ENCODE measurements around the gene GABBR2. TPM values are rescaled to one million over a fixed set of nuclear protein-coding genes. Genes with fewer than 3 reads are reported as not detected.
"Not testable (repeated sequence)": the region's sequence is repeated elsewhere in the genome, so short reads cannot be mapped to it uniquely, and the experiment has no call there.

Gene GABBR2
- total and polyA plus RNA-seq, 8 donors, result 0.41 to 2.3 (median 0.79) TPM

- DNase-seq (no peak), ATAC-seq (no peak)
- H3K27me3 ChIP-seq, result peaks cover 0 to 8% of the 10 kb centered on the region in 2 donors
- TF ChIP-seq CTCF (IDR thresholded peaks at IDR 0.05), result no peak
- intact Hi-C loops (cut with DNase I), result no loop called here
- H3K27ac ChIP-seq, result no peak overlapping the region
- no peak overlapping the region for H3K4me3 ChIP-seq
- H3K36me3 ChIP-seq, result no peaks in the 10 kb centered on the region
- no peaks in the 10 kb centered on the region for H3K9me3 ChIP-seq
- H3K4me1 ChIP-seq, result no peaks in the 10 kb centered on the region
Observed at GRCh38 chr9:98276907-98277469, 431.7 kb downstream of the GABBR2 start.

- intact Hi-C loops (cut with DNase I), result no loop called here
- H3K27me3 ChIP-seq, result peaks cover 0 to 8% of the 10 kb centered on the region in 2 donors
- DNase-seq (no peak), ATAC-seq (no peak)
- no peak for TF ChIP-seq CTCF (IDR thresholded peaks at IDR 0.05)
- H3K36me3 ChIP-seq, result no peaks in the 10 kb centered on the region
- no peak overlapping the region for H3K27ac ChIP-seq
- H3K4me1 ChIP-seq, result no peaks in the 10 kb centered on the region
- no peak overlapping the region for H3K4me3 ChIP-seq
- no peaks in the 10 kb centered on the region for H3K9me3 ChIP-seq
Observed at GRCh38 chr9:98275159-98275558, 433.6 kb downstream of the GABBR2 start.

- TF ChIP-seq CTCF (IDR thresholded peaks at IDR 0.05), result no peak
- Histone ChIP-seq H3K27me3 (peaks cover 0 to 2% of the 10 kb centered on the region in 2 donors), H3K9me3 (no peaks in the 10 kb centered on the region), H3K36me3 (no peaks in the 10 kb centered on the region), H3K27ac (no peak overlapping the region), H3K4me3 (no peak overlapping the region), H3K4me1 (no peaks in the 10 kb centered on the region)
- intact Hi-C loops (cut with DNase I), result no loop called here
- DNase-seq (no peak), ATAC-seq (no peak)
Observed at GRCh38 chr9:98272083-98272482, 436.7 kb downstream of the GABBR2 start.

- Histone ChIP-seq H3K9me3 (no peaks in the 10 kb centered on the region), H3K36me3 (no peaks in the 10 kb centered on the region), H3K27me3 (no peaks in the 10 kb centered on the region), H3K27ac (no peak overlapping the region), H3K4me3 (no peak overlapping the region), H3K4me1 (no peaks in the 10 kb centered on the region)
- DNase-seq, result no peak
- intact Hi-C loops (cut with DNase I), result no loop called here
- TF ChIP-seq CTCF (IDR thresholded peaks at IDR 0.05), result no peak
- ATAC-seq, result no peak
Observed at GRCh38 chr9:98271479-98271878, 437.3 kb downstream of the GABBR2 start.

- ATAC-seq; H3K27ac ChIP-seq; H3K9me3 ChIP-seq; DNase-seq; H3K4me3 ChIP-seq; H3K27me3 ChIP-seq; intact Hi-C loops (cut with DNase I); H3K36me3 ChIP-seq; H3K4me1 ChIP-seq: not testable (repeated sequence)
Observed at GRCh38 chr9:98270284-98270683, 438.5 kb downstream of the GABBR2 start.

GRCh38 chr9:98269652-98270051, 439.1 kb downstream of the GABBR2 start:
- H3K9me3 ChIP-seq, H3K27me3 ChIP-seq, H3K4me1 ChIP-seq, DNase-seq, H3K36me3 ChIP-seq, ATAC-seq, H3K4me3 ChIP-seq, H3K27ac ChIP-seq: not testable (repeated sequence)
- intact Hi-C loops (cut with DNase I), result loop anchor here in 1 of 2 donors (10.0 kb wide), 1 partner anchor 195 kb away; no protein-coding TSS in a partner anchor

- not testable (repeated sequence) for H3K36me3 ChIP-seq, ATAC-seq, H3K27ac ChIP-seq, H3K27me3 ChIP-seq, DNase-seq, H3K4me1 ChIP-seq, H3K9me3 ChIP-seq, H3K4me3 ChIP-seq
- intact Hi-C loops (cut with DNase I), result loop anchor here in 1 of 2 donors (10.0 kb wide), 1 partner anchor 193 kb away; no protein-coding TSS in a partner anchor
Observed at GRCh38 chr9:98267556-98267955, 441.2 kb downstream of the GABBR2 start.

Data from left lung (tissue), 10 donors.